ENCODE data around the gene TGM2.

The TGM2 gene

DNA sequence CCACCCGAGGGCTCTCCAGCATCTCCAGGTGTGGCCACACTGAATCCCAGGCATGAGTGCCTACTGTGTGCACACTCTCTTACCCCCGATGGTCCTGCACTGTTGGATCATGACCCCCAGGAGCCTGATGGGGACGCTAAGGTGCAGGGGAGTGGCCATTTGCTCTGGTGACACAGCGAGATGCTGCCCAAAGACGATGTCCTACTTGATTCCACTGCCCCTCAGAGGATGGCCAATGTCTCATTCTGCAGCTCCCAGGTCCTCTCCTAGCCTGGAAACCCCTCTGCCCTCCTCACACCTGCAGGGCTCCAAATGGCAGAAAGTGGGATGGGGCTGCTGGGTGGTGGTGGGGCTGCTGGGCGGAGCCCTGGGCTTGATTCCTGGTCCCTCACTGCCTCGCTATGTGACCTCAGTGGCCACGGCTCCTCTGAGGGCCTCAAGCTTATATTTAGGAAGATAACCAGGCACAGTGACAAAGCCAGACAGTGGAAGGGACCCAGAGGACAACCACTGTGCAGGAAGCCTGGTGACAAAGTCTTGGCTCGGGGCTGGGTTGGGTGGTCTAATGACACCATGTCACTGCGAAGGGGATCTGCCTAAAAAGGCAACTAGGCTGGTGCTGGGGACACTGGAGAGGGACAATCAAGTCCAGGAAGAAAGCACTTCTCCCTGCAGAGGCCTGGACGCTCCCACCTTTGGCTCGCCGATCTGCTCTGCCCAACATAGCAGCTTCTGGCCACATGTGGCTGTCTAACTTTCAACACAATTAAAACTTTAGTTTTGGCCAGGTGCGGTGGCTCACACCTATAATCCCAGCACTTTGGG lies 28.4 kb downstream of the TGM2 start:
- H3K4me3 ChIP-seq (ENCODE audit: low read depth, low read length) = no peak overlapping the region
- ChIA-PET POLR2A (interaction anchor here (0.6 kb wide), 1 partner anchor 42 kb away, joined by 3 read pairs; no protein-coding TSS in a partner anchor), CTCF (interaction anchor here (1.2 to 1.3 kb wide), 2 partner anchors 10 to 63 kb away, joined by 3 to 4 read pairs; no protein-coding TSS in a partner anchor)
- TF ChIP-seq, protein P1, sequence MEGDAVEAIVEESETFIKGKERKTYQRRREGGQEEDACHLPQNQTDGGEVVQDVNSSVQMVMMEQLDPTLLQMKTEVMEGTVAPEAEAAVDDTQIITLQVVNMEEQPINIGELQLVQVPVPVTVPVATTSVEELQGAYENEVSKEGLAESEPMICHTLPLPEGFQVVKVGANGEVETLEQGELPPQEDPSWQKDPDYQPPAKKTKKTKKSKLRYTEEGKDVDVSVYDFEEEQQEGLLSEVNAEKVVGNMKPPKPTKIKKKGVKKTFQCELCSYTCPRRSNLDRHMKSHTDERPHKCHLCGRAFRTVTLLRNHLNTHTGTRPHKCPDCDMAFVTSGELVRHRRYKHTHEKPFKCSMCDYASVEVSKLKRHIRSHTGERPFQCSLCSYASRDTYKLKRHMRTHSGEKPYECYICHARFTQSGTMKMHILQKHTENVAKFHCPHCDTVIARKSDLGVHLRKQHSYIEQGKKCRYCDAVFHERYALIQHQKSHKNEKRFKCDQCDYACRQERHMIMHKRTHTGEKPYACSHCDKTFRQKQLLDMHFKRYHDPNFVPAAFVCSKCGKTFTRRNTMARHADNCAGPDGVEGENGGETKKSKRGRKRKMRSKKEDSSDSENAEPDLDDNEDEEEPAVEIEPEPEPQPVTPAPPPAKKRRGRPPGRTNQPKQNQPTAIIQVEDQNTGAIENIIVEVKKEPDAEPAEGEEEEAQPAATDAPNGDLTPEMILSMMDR (IDR thresholded peaks at IDR 0.05; ENCODE audit: insufficient read depth, low read length, missing control alignments) = no peak
- DNase-seq (ENCODE audit: low read depth, low spot score) = no peak

DNA sequence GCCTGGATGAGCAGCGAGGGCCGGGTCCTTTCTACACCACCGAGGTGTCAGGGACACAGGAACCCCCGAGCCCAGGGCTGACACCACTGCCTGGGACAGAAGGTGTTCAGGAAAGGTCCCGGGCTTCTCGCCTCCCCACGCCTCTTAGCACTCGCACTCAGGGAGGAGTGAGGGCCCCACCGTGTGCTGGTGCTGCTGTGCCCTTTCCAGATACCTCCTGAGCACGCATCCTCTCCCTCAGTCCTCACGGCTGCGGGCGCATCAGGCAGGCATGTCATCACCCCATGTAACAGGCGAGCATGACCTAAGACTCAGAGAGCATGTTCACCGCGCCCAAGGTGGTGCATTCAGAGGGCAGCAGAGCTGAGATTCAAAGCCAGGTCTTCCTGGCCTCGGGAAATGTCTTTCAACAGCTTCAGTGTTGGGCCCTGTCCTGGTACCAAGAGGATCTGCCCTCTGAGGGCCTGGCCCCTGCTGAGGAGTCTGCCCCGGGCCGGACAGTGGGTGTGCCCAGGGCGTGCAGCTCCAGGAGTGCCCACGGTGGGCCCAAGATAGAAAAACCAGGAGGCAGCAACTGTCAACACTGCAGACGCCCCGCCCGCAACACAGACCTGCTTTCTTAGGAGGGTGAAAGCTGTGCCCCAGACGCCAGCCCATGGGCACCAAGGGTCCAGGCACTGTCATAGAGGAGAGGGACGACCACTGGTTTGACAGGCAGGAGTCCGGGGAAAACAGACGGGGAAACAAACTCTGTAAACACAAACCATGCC lies 29.2 kb downstream of the TGM2 start:
- TF ChIP-seq, protein P1 (IDR thresholded peaks at IDR 0.05; ENCODE audit: insufficient read depth, low read length, missing control alignments) = no peak
- no peak overlapping the region for H3K4me3 ChIP-seq (ENCODE audit: low read depth, low read length)
- CTCF ChIA-PET = interaction anchor here (1.3 kb wide), 1 partner anchor 9 kb away, joined by 4 read pairs; no protein-coding TSS in a partner anchor
- no peak for DNase-seq (ENCODE audit: low read depth, low spot score)
- POLR2A ChIA-PET = interaction anchor here (0.6 kb wide), 1 partner anchor 41 kb away, joined by 3 read pairs; no protein-coding TSS in a partner anchor

DNA sequence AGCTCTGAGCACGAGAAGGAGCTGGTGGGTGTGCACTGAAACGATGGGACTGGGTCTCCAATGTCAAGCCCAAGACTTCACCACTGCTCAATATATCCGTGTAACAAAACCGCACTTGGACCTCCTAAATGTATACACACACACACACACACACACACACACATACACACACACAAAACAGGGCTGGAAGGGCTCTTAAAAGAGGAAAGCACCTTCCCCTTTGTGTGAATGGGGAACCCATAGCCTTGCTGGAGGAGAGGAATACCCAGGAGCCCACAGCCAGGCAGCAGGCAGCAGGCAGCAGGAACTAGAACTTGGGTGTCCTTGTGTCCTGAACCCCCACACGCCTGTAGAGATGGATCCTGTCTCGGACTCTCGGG lies 29.8 kb downstream of the TGM2 start:
- H3K4me3 ChIP-seq (ENCODE audit: low read depth, low read length) = no peak overlapping the region
- no peak for DNase-seq (ENCODE audit: low read depth, low spot score)
- POLR2A ChIA-PET = interaction anchor here (1.0 kb wide), 1 partner anchor 32 kb away, joined by 3 read pairs; no protein-coding TSS in a partner anchor
- TF ChIP-seq, protein P1 (IDR thresholded peaks at IDR 0.05; ENCODE audit: insufficient read depth, low read length, missing control alignments) = no peak
- CTCF ChIA-PET = interaction anchor here (1.3 kb wide), 1 partner anchor 8 kb away, joined by 4 read pairs; no protein-coding TSS in a partner anchor

DNA sequence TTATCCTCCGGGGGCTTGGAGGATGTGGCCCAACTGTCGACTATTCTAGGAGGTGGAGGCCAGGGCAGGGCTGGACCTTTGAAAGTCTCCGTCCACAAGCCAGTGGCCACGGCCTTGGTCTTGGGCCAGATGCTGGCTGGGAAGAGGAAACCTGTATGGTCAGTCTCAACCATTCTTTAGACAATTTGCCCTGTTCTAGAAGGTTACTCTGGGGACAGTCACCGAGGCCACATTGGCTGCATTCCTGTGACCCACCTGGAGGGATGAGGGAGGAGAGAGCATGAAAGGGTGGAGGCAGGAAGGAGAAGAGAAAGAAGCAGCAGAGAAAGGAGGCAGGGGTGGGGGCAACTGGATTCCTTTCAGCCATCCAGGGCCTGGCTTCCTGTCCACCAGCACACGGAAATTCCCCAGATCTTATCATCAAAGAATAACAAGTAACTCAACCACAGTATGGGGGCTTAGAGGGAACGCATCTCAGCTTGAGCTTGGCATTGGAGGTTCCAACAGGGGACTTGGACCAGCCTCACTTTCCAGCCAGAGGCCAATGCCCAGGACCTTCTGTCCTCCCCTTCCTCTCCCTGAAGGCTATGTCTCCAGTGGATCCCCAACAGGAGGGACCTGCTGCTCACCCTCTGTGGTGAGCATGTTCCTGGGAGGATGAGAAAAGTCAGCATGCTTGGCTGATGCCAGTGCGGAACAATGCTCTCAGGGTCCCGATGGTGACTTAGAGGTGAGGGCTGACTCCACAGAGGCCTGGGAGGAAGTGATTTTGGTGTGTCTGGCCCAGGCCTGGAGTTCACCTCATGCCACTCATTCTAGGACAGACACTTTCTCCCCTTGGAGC lies 30.4 kb downstream of the TGM2 start:
- POLR2A ChIA-PET = interaction anchor here (1.0 kb wide), 1 partner anchor 32 kb away, joined by 3 read pairs; no protein-coding TSS in a partner anchor
- TF ChIP-seq, protein P1 (IDR thresholded peaks at IDR 0.05; ENCODE audit: insufficient read depth, low read length, missing control alignments) = no peak
- CTCF ChIA-PET = interaction anchor here (1.2 to 1.5 kb wide), 2 partner anchors 61 to 86 kb away, joined by 3 read pairs; no protein-coding TSS in a partner anchor
- H3K4me3 ChIP-seq (ENCODE audit: low read depth, low read length) = no peak overlapping the region
- DNase-seq (ENCODE audit: low read depth, low spot score) = no peak

DNA sequence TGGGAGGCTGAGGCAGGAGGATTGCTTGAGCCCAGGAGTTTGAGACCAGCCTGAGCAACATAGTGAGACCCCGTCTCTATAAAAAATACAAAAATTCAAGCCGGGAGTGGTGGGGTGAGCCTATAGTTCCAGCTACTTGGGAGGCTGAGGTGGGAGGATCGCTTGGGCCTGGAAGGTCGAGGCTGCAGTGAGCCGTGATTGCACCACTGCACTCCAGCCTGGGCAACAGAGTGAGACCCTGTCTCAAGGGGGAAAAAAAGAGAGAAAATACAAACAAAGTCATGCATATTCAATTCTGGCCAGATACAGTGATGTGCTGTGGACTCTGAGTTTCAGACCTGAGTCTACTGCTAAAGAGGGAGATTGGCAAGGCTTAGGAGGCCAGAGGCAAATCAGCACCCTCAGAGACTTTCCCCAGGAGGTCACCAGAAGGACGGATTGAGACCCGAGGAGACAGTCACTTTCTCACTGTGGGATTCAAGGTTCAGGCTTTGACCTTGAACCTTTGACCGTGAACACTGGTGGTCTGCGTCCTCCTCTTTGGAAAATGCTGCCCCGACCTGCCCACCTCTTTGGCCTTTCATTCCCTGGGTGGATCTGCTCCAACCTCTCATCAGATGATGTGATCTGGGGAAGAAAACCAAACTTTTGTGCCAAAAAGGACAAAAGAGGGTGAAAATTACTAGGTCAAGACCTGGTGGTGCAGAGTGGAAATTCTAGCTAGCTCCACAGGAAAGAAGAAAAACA lies 31.2 kb downstream of the TGM2 start:
- DNase-seq (ENCODE audit: low read depth, low spot score) = no peak
- H3K4me3 ChIP-seq (ENCODE audit: low read depth, low read length) = no peak overlapping the region
- POLR2A ChIA-PET = interaction anchor here (1.0 kb wide), 1 partner anchor 33 kb away, joined by 3 read pairs; no protein-coding TSS in a partner anchor
- CTCF ChIA-PET = interaction anchor here (1.2 to 1.5 kb wide), 2 partner anchors 60 to 87 kb away, joined by 3 read pairs; no protein-coding TSS in a partner anchor
- TF ChIP-seq, protein P1 (IDR thresholded peaks at IDR 0.05; ENCODE audit: insufficient read depth, low read length, missing control alignments) = no peak
